ENCODE data around the gene SLAMF7. TPM values are rescaled to one million over a fixed set of nuclear protein-coding genes. Genes with fewer than 3 reads are reported as not detected.

Gene SLAMF7
- total and polyA plus RNA-seq, 2 of the 8 experiments (the other 6 are each of a cell fraction or from before 2014, with no cell fraction given) = not detected

DNA sequence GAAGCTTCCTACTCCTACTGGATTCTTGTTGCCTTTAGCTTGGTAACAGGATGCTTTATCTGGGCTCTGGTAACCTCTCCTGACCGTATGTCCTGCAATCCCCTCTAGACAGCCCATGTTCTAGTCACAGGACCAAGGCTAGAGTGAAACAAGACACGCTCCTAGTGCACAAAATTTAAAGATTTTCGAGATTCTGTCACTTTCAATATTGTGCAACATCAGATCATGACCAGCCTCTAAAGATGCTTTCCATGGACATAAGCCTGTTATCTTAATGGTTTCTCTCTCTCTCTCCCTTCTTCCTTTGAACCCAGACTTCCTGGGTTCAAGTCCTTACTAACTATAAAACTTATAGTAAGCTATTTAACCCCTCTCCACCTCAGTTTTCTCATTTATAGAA, 55.3 kb downstream of the SLAMF7 start:
- Histone ChIP-seq H3K4ac (replicated peaks; ENCODE audit: insufficient read length, low read depth, low read length) (no peak overlapping the region), H2AFZ (ENCODE audit: low read length) (no peak overlapping the region), H4K5ac (ENCODE audit: insufficient read length, low read depth, low read length) (no peak overlapping the region), H2BK12ac (ENCODE audit: low read depth, low read length) (no peak overlapping the region), H2AK5ac (ENCODE audit: low read depth, low read length) (no peak overlapping the region), H2BK20ac (ENCODE audit: low read length) (no peak overlapping the region), H3K23me2 (ENCODE audit: low read depth, low read length) (no peaks in the 10 kb centered on the region), H3K4me2 (ENCODE audit: insufficient read depth in 1 of 2, low read depth in 2 of 2, low read length in 2 of 2) (no peak overlapping the region), H3K23ac (ENCODE audit: insufficient read length) (no peak overlapping the region), H3K4me3 (ENCODE audit: extremely low read depth in 1 of 4, insufficient read depth in 2 of 4, low read depth in 3 of 4, low read length in 4 of 4) (no peak overlapping the region), H3K56ac (replicated peaks; ENCODE audit: insufficient read length, low read depth, low read length) (no peak overlapping the region), H3K18ac (ENCODE audit: extremely low read depth, low read length) (no peak overlapping the region), H4K91ac (replicated peaks; ENCODE audit: insufficient read length, low read length) (no peak overlapping the region), H2BK5ac (ENCODE audit: low read depth, low read length) (no peak overlapping the region), H3K27me3 (replicated peaks in 1 of 4; ENCODE audit: control insufficient read depth in 3 of 4, extremely low read depth in 1 of 4, insufficient read depth in 3 of 4, low read length in 3 of 4) (no peaks in the 10 kb centered on the region), H3K9me3 (ENCODE audit: insufficient read depth in 2 of 2, low read depth in 1 of 2, low read length in 1 of 2) (no peaks in the 10 kb centered on the region), H3K9ac (replicated peaks in 1 of 4; ENCODE audit: extremely low read depth in 1 of 4, low read depth in 3 of 4, low read length in 3 of 4) (no peak overlapping the region), H3K79me1 (ENCODE audit: low read depth, low read length) (no peaks in the 10 kb centered on the region), H4K20me1 (replicated peaks in 1 of 2; ENCODE audit: control insufficient read depth in 1 of 2, insufficient read depth in 2 of 2, low read length in 2 of 2) (no peaks in the 10 kb centered on the region), H3K14ac (ENCODE audit: insufficient read length) (no peak overlapping the region), H3K79me2 (ENCODE audit: control insufficient read depth in 1 of 2, insufficient read depth in 2 of 2, low read length in 2 of 2) (no peaks in the 10 kb centered on the region), H3K27ac (ENCODE audit: low read depth, low read length) (no peak overlapping the region), H4K8ac (ENCODE audit: extremely low read depth, insufficient read depth, low read length) (no peak overlapping the region), H2BK15ac (ENCODE audit: low read length) (no peak overlapping the region), H3K4me1 (replicated peaks in 1 of 4; ENCODE audit: control insufficient read depth in 3 of 4, insufficient read depth in 4 of 4, low read length in 3 of 4) (no peaks in the 10 kb centered on the region), H3K36me3 (ENCODE audit: control insufficient read depth in 2 of 4, insufficient read depth in 4 of 4, low read length in 3 of 4) (no peaks in the 10 kb centered on the region), H2BK120ac (replicated peaks; ENCODE audit: low read depth, low read length) (no peak overlapping the region)
- WGBS, 2 experiments (ENCODE audit: extremely low coverage in 1 of 2, insufficient coverage in 1 of 2, insufficient read length in 1 of 2, insufficient replicate concordance in 2 of 2, low coverage in 1 of 2, low lambda C conversion rate in 2 of 2, missing lambda C conversion rate in 1 of 2) = 63% methylated on average over 3 of the region's 3 CpGs; no CpG with 5 or more reads in 1 of the 2 experiments
- DNase-seq (ENCODE audit: low read depth in 1 of 2, low spot score in 2 of 2) (no peak), FAIRE-seq (no peak)
- ChIA-PET POLR2A (ENCODE audit: partially characterized antibody) (no interaction called here), CTCF (ENCODE audit: partially characterized antibody) (interaction anchor here (1.0 to 10.7 kb wide), 9 partner anchors 11 to 159 kb away, joined by 3 to 80 read pairs (median 9); no protein-coding TSS in a partner anchor)
- TF ChIP-seq RAD21 (IDR thresholded peaks at IDR 0.05 in 1 of 2, conservative IDR thresholded peaks at IDR 0.05 in 1 of 2; ENCODE audit: low read depth in 2 of 2, low read length in 2 of 2) = no peak

All from H1 (cell line).